ENCODE measurements around the gene IGFLR1. TPM values are rescaled to one million over a fixed set of nuclear protein-coding genes. Genes with fewer than 3 reads are reported as not detected.

The IGFLR1 gene
- total RNA-seq, 1 experiment from 2014 or later = 9.9 TPM

- TF ChIP-seq ZMAT4 (CRISPR knock-in tag; IDR thresholded peaks at IDR 0.05) (no peak), ZNF121 (CRISPR knock-in tag; IDR thresholded peaks at IDR 0.05) (no peak), TEAD1 (CRISPR knock-in tag; IDR thresholded peaks at IDR 0.05) (no peak), JUN (CRISPR knock-in tag; IDR thresholded peaks at IDR 0.05) (no peak)
These were observed 24.4 kb upstream of the IGFLR1 start (continued) for GRCh38 chr19:35766571-35767104.

- ATAC-seq (no peak), DNase-seq (ENCODE audit: low spot score) (no peak)
- H3K27me3 Mint-ChIP-seq (ENCODE audit: low read depth) = no peaks in the 10 kb centered on the region
- CTCF ChIA-PET = no interaction called here
- H3K36me3 Mint-ChIP-seq = peaks cover 24% of the 10 kb centered on the region
- no peaks in the 10 kb centered on the region for H3K9me3 Mint-ChIP-seq
- no peak overlapping the region for H3K27ac Mint-ChIP-seq
- POLR2A ChIA-PET = interaction anchor here (0.7 kb wide), 1 partner anchor 174 kb away, joined by 4 read pairs; no protein-coding TSS in a partner anchor
- TF ChIP-seq PREB (CRISPR knock-in tag; IDR thresholded peaks at IDR 0.05; ENCODE audit: borderline replicate concordance) = no peak
- no peak for TF ChIP-seq CTCF (IDR thresholded peaks at IDR 0.05)
- no peak for TF ChIP-seq ZNF232 (CRISPR knock-in tag; IDR thresholded peaks at IDR 0.05)
- TF ChIP-seq MXD4 (CRISPR knock-in tag; IDR thresholded peaks at IDR 0.05; ENCODE audit: borderline replicate concordance) = no peak
- TF ChIP-seq ZBTB21 (CRISPR knock-in tag; IDR thresholded peaks at IDR 0.05; ENCODE audit: borderline replicate concordance) = no peak
- TF ChIP-seq ZNF423 (CRISPR knock-in tag; IDR thresholded peaks at IDR 0.05) = no peak
- TF ChIP-seq ZNF416 (CRISPR knock-in tag; IDR thresholded peaks at IDR 0.05) = no peak
- no peak for TF ChIP-seq HMGA2 (CRISPR knock-in tag; IDR thresholded peaks at IDR 0.05)
- TF ChIP-seq SMAD4 (CRISPR knock-in tag; IDR thresholded peaks at IDR 0.05) = no peak
- no peak for TF ChIP-seq NFYB (CRISPR knock-in tag; conservative IDR thresholded peaks at IDR 0.05; ENCODE audit: low read depth)
- no peak for TF ChIP-seq E2F4 (CRISPR knock-in tag; IDR thresholded peaks at IDR 0.05; ENCODE audit: borderline replicate concordance, low read depth)
- TF ChIP-seq CBFB (CRISPR knock-in tag; IDR thresholded peaks at IDR 0.05; ENCODE audit: low read depth) = no peak
- no peak for TF ChIP-seq TEAD4 (CRISPR knock-in tag; IDR thresholded peaks at IDR 0.05)
- TF ChIP-seq STAT6 (CRISPR knock-in tag; conservative IDR thresholded peaks at IDR 0.05; ENCODE audit: low read depth) = no peak
- TF ChIP-seq ZNF121 (CRISPR knock-in tag; IDR thresholded peaks at IDR 0.05) = no peak
- no peak for TF ChIP-seq SMAD3 (CRISPR knock-in tag; IDR thresholded peaks at IDR 0.05; ENCODE audit: borderline replicate concordance)
- peaks cover 13% of the 10 kb centered on the region for H3K4me1 Mint-ChIP-seq
- H3K4me3 Mint-ChIP-seq = no peak overlapping the region
These were observed 22.4 kb upstream of the IGFLR1 start for GRCh38 chr19:35764432-35765315.
